ENCODE data around the gene RCAN3.

DNA sequence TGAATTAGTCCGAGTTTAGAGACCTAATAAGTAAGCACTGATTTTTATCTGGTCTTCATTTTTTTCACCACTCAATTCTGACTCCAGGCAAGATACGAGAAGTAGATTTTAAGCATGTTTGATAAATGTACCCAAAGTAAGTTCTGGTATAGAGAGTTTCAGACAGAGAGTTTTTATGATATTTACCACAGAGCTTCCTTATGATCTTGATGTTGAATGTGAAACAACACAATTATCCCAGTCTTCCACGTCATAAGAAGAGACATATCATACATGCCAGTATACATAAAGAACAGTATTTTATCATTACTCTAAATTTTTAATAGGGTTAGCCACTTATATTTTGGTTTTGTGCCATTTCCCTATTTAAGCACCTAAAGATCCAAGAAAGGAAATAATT lies 45.4 kb downstream of the RCAN3 start:
- TF ChIP-seq POLR2AphosphoS5 (IDR thresholded peaks at IDR 0.05; ENCODE audit: borderline replicate concordance, low read depth, low read length) (no peak), EZH2 (IDR thresholded peaks at IDR 0.05) (no peak), FOXP2 (optimal IDR thresholded peaks at IDR 0.05; ENCODE audit: control extremely low read depth, extremely low read length, insufficient read depth) (no peak)

Data from SK-N-MC (cell line).